Astrocyte (in vitro differentiated cells and primary cell): ENCODE results near the gene SGIP1. TPM values are rescaled to one million over a fixed set of nuclear protein-coding genes. Genes with fewer than 3 reads are reported as not detected.

Experiments used
- DNase-seq: peaks from one replicate; pipeline ENCODE4 v3.0.0-alpha.2; 2010; ENCODE audit warnings: low read depth
- FAIRE-seq: peaks from 2 replicates; lab custom pipeline; 2011; peaks lifted over from hg19 to GRCh38; lab: Jason Lieb, UNC
- H2AFZ ChIP-seq: 2 replicates; pipeline ENCODE4 v1.6.0; 2012; ENCODE audit warnings: low read depth, low read length, inconsistent platforms
- H3K27ac ChIP-seq: 2 replicates; pipeline ENCODE4 v1.5.1; 2011; ENCODE audit warnings: low read depth, low read length, inconsistent platforms
- H3K27me3 ChIP-seq: 2 replicates; pipeline ENCODE4 v1.6.0; 2011; ENCODE audit warnings: low read length, inconsistent platforms; ENCODE audit not compliant: insufficient read depth
- H3K36me3 ChIP-seq: 2 replicates; pipeline ENCODE4 v1.5.1; 2011; ENCODE audit warnings: low read length, inconsistent platforms; ENCODE audit not compliant: insufficient read depth
- H3K4me1 ChIP-seq: 2 replicates; pipeline ENCODE4 v1.5.1; 2011; ENCODE audit warnings: low read length, inconsistent platforms; ENCODE audit not compliant: insufficient read depth
- H3K4me2 ChIP-seq: 2 replicates; pipeline ENCODE4 v1.6.0; 2012; ENCODE audit warnings: low read length, inconsistent platforms
- H3K4me3 ChIP-seq: 2 replicates; pipeline ENCODE4 v1.5.1; 2011; ENCODE audit warnings: low read depth, mild to moderate bottlenecking, low read length, inconsistent platforms; ENCODE audit not compliant: insufficient read depth
- H3K79me2 ChIP-seq: 2 replicates; pipeline ENCODE4 v1.6.0; 2012; ENCODE audit warnings: mild to moderate bottlenecking, low read length, inconsistent platforms; ENCODE audit not compliant: insufficient read depth
- H3K9ac ChIP-seq: 2 replicates; pipeline ENCODE4 v1.6.0; 2012; ENCODE audit warnings: mild to moderate bottlenecking, low read length, inconsistent platforms
- H3K9me3 ChIP-seq: 2 replicates; pipeline ENCODE4 v1.5.1; 2012; ENCODE audit warnings: low read depth, mild to moderate bottlenecking, low read length, inconsistent platforms; ENCODE audit not compliant: insufficient read depth
- H4K20me1 ChIP-seq: 2 replicates; pipeline ENCODE4 v1.6.0; 2012; ENCODE audit warnings: low read length, inconsistent platforms; ENCODE audit not compliant: insufficient read depth
- H3K27ac Mint-ChIP-seq: one replicate; pipeline ENCODE4 v1.8.0; 2021; ENCODE audit warnings: mild to moderate bottlenecking, mixed read lengths; ENCODE audit not compliant: unreplicated experiment
- H3K27me3 Mint-ChIP-seq: one replicate; pipeline ENCODE4 v1.8.0; 2021; ENCODE audit warnings: low read depth, mixed read lengths; ENCODE audit not compliant: unreplicated experiment
- H3K36me3 Mint-ChIP-seq: one replicate; pipeline ENCODE4 v1.8.0; 2021; ENCODE audit warnings: low read depth, mixed read lengths; ENCODE audit not compliant: unreplicated experiment
- H3K4me1 Mint-ChIP-seq: one replicate; pipeline ENCODE4 v1.8.0; 2021; ENCODE audit warnings: low read depth, mixed read lengths; ENCODE audit not compliant: unreplicated experiment
- H3K4me3 Mint-ChIP-seq: one replicate; pipeline ENCODE4 v1.8.0; 2021; ENCODE audit warnings: mild to moderate bottlenecking, moderate library complexity, mixed read lengths; ENCODE audit not compliant: unreplicated experiment
- H3K9me3 Mint-ChIP-seq: one replicate; pipeline ENCODE4 v1.8.0; 2021; ENCODE audit warnings: mild to moderate bottlenecking, mixed read lengths; ENCODE audit not compliant: unreplicated experiment
- EZH2 ChIP-seq: IDR thresholded peaks from 2 replicates; pipeline ENCODE4 v1.6.1; 2012; ENCODE audit warnings: mild to moderate bottlenecking, low read length, inconsistent platforms; ENCODE audit not compliant: insufficient read depth
- total RNA-seq: library from RNA; stranded (reverse); gene quantifications from 2 replicates; pipeline ENCODE4 v1.2.1, GENCODE V29; 2021
- TF ChIP-seq, protein P1 (sequence below): IDR thresholded peaks from 2 replicates; pipeline ENCODE4 v1.5.1; 2011; ENCODE audit warnings: low read depth, mild to moderate bottlenecking, inconsistent platforms, low read length, moderate library complexity; ENCODE audit not compliant: insufficient read depth

The SGIP1 gene
- total RNA-seq, 1 donor from 2014 or later, result 8.8 TPM

DNA sequence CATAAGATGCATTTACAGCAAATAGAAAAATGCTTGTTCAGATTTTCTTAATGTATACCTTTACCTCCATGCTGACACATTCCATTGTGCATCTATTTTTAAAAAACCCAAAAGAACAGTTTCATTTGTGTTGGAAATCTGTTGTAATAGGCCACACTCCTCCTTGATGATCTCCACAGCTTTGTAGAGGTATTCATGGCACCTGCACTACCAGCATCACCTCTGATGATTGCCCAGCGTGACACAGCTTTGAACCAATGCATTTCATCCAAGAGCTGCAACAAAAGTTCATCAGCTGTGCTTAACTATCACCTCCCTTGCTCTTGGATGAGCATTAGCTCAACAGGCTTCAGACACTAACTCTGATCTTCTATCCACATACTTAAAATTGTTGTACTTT lies 226.6 kb downstream of the SGIP1 start:
- H3K36me3 Mint-ChIP-seq, result no peaks in the 10 kb centered on the region
- Histone ChIP-seq H2AFZ (no peak overlapping the region), H3K4me1 (no peaks in the 10 kb centered on the region), H3K9me3 (peaks cover 3% of the 10 kb centered on the region), H3K27ac (no peak overlapping the region), H3K36me3 (no peaks in the 10 kb centered on the region), H3K4me3 (no peak overlapping the region), H3K9ac (no peak overlapping the region), H3K4me2 (no peak overlapping the region), H3K27me3 (no peaks in the 10 kb centered on the region), H4K20me1 (no peaks in the 10 kb centered on the region), H3K79me2 (no peaks in the 10 kb centered on the region)
- no peaks in the 10 kb centered on the region for H3K27me3 Mint-ChIP-seq
- H3K27ac Mint-ChIP-seq, result no peak overlapping the region
- peaks cover 4% of the 10 kb centered on the region for H3K9me3 Mint-ChIP-seq
- no peak for TF ChIP-seq EZH2
- TF ChIP-seq, protein P1, sequence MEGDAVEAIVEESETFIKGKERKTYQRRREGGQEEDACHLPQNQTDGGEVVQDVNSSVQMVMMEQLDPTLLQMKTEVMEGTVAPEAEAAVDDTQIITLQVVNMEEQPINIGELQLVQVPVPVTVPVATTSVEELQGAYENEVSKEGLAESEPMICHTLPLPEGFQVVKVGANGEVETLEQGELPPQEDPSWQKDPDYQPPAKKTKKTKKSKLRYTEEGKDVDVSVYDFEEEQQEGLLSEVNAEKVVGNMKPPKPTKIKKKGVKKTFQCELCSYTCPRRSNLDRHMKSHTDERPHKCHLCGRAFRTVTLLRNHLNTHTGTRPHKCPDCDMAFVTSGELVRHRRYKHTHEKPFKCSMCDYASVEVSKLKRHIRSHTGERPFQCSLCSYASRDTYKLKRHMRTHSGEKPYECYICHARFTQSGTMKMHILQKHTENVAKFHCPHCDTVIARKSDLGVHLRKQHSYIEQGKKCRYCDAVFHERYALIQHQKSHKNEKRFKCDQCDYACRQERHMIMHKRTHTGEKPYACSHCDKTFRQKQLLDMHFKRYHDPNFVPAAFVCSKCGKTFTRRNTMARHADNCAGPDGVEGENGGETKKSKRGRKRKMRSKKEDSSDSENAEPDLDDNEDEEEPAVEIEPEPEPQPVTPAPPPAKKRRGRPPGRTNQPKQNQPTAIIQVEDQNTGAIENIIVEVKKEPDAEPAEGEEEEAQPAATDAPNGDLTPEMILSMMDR, result no peak
- peaks cover 5% of the 10 kb centered on the region for H3K4me1 Mint-ChIP-seq
- DNase-seq (no peak), FAIRE-seq (no peak)
- no peak overlapping the region for H3K4me3 Mint-ChIP-seq

DNA sequence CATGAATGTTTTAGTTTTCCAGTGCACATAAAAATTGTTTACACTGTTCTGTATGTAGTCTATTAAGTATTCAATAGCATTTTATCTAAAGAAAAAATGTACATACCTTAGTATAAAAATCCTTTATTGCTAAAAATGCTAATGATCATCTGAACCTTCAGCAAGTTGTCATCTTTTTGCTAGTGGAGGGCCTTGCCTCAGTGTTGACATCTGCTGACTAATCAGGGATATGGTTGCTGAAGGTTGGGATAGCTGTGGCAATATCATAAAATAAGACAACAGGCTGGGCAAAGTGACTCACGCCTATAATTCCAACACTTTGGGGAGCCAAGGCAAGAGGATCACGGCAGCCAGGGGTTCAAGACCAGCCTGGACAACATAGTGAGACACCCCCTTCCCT lies 227.3 kb downstream of the SGIP1 start:
- Histone ChIP-seq H3K27ac (no peak overlapping the region), H3K9ac (no peak overlapping the region), H3K4me1 (no peaks in the 10 kb centered on the region), H3K36me3 (no peaks in the 10 kb centered on the region), H3K79me2 (no peaks in the 10 kb centered on the region), H3K9me3 (peaks cover 3% of the 10 kb centered on the region), H4K20me1 (no peaks in the 10 kb centered on the region), H2AFZ (no peak overlapping the region), H3K4me2 (no peak overlapping the region), H3K27me3 (no peaks in the 10 kb centered on the region), H3K4me3 (no peak overlapping the region)
- no peaks in the 10 kb centered on the region for H3K36me3 Mint-ChIP-seq
- H3K27ac Mint-ChIP-seq, result no peak overlapping the region
- no peak for DNase-seq
- no peak for FAIRE-seq
- H3K4me1 Mint-ChIP-seq, result peaks cover 5% of the 10 kb centered on the region
- H3K4me3 Mint-ChIP-seq, result no peak overlapping the region
- TF ChIP-seq, protein P1, result no peak
- TF ChIP-seq EZH2, result no peak
- H3K27me3 Mint-ChIP-seq, result no peaks in the 10 kb centered on the region
- H3K9me3 Mint-ChIP-seq, result peaks cover 4% of the 10 kb centered on the region

DNA sequence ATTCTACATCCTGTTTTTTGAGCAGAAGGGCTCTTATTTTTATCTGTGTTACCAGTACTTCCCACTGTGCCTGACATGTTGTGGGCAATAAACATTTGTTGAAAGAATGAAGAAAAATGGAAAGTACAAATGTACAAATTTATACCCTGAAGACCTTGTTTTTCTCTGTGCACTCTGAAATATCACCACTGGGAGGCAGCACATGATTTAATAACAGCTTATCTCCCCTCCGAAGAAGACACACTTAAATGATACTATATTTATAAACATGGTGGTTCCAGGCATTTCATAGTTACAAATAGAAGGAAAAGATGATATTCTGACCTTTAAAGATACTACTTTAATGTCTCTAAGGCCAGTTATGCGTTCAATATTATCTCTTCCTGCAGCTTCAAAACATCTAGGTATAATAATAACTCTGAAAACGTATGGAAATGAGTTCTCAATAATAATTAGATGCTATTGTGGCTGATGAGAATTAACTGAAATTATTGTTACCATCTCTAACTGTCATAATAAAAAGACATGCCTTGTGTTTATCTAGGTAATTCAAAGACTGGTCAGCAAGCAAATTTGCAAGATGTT lies 231.1 kb downstream of the SGIP1 start:
- no peak overlapping the region for H3K27ac ChIP-seq
- H3K4me2 ChIP-seq, result no peak overlapping the region
- H3K79me2 ChIP-seq, result no peaks in the 10 kb centered on the region
- H3K27me3 ChIP-seq, result no peaks in the 10 kb centered on the region
- no peak overlapping the region for H3K4me3 ChIP-seq
- Mint-ChIP-seq H3K27me3 (no peaks in the 10 kb centered on the region), H3K9me3 (peaks cover 4% of the 10 kb centered on the region), H3K36me3 (no peaks in the 10 kb centered on the region), H3K27ac (no peak overlapping the region), H3K4me3 (no peak overlapping the region), H3K4me1 (no peaks in the 10 kb centered on the region)
- no peaks in the 10 kb centered on the region for H3K36me3 ChIP-seq
- H3K9me3 ChIP-seq, result peaks cover 3% of the 10 kb centered on the region
- FAIRE-seq, result peak; percentile 78
- TF ChIP-seq, protein P1, result peak; percentile 85
- no peak for TF ChIP-seq EZH2
- peak overlapping the region; percentile 23 for H2AFZ ChIP-seq
- no peaks in the 10 kb centered on the region for H4K20me1 ChIP-seq
- H3K4me1 ChIP-seq, result no peaks in the 10 kb centered on the region
- DNase-seq, result peak; percentile 22
- no peak overlapping the region for H3K9ac ChIP-seq
